ENCODE measurements around the gene TRIP11.

TRIP11 gene

DNA sequence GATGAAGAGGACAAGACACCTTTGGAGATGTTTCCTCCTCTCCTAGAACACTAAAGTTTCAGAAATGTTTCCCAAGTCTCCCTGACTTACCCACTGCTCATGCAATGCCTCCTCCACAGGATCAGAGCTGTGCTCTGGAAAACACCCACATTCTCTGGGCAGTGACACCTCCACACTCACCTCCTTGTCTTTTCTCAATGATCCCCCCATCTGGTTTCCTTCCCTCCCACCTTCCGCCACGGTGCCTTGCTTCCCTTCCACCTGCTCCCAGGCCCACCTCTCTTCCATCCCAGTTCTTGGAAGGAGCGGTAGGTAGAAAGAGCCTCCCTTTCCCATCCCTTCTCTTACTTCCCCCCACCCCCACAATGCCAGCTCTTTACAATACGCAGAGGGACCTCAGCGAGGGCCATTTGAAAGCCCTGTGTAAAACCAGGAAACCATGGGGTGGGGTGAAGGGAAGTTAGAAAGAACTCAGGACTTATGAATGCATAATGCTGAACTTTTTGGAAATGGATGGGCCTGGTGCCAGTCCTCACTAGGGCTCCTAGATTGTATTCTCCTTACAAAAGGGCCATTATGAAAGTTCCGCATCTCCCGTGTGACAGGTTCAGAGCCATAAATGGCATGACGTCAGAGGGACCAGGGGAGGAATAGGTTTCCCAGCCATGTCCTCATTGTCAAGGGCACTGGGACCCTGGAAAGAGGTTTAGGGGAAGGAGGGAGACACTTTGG lies 105.1 kb downstream of the TRIP11 start:
- H3K4me3 ChIP-seq (ENCODE audit: low read depth, low read length) = no peak overlapping the region
- TF ChIP-seq, protein P1, sequence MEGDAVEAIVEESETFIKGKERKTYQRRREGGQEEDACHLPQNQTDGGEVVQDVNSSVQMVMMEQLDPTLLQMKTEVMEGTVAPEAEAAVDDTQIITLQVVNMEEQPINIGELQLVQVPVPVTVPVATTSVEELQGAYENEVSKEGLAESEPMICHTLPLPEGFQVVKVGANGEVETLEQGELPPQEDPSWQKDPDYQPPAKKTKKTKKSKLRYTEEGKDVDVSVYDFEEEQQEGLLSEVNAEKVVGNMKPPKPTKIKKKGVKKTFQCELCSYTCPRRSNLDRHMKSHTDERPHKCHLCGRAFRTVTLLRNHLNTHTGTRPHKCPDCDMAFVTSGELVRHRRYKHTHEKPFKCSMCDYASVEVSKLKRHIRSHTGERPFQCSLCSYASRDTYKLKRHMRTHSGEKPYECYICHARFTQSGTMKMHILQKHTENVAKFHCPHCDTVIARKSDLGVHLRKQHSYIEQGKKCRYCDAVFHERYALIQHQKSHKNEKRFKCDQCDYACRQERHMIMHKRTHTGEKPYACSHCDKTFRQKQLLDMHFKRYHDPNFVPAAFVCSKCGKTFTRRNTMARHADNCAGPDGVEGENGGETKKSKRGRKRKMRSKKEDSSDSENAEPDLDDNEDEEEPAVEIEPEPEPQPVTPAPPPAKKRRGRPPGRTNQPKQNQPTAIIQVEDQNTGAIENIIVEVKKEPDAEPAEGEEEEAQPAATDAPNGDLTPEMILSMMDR (IDR thresholded peaks at IDR 0.05; ENCODE audit: insufficient read depth, low read depth, low read length, missing control alignments) = no peak
- no peak for DNase-seq (ENCODE audit: low read depth)

DNA sequence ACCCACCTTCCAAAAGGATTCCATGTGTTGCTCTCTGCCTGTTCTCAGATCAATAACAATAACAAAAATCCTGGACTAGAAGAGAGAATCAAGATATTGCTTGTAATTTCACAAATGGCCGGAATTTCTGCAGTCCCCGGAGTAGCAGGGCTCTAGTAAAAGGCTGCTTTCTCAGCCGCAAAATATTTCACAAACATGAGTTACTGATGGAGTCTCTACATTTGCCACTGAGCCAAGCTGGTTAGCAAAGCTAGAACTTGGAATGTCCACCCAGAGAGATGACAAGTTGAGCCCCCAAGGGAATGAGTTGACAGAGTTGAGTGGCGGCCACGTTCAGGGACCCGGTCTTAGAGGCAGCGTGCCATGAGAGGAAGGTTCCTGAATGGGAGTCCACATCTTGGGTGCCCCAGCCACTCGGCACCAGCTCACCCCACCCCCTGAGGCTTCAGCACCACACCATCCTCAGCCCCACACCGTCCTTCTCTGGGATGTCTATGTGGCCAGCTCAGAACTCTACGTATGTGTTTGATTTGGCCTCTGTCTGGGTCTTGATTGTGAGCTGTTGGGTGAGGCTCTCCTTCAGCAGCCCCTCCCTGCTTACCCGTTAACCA lies 108.3 kb downstream of the TRIP11 start:
- DNase-seq (ENCODE audit: low read depth) = no peak
- TF ChIP-seq, protein P1 (IDR thresholded peaks at IDR 0.05; ENCODE audit: insufficient read depth, low read depth, low read length, missing control alignments) = no peak
- H3K4me3 ChIP-seq (ENCODE audit: low read depth, low read length) = no peak overlapping the region

DNA sequence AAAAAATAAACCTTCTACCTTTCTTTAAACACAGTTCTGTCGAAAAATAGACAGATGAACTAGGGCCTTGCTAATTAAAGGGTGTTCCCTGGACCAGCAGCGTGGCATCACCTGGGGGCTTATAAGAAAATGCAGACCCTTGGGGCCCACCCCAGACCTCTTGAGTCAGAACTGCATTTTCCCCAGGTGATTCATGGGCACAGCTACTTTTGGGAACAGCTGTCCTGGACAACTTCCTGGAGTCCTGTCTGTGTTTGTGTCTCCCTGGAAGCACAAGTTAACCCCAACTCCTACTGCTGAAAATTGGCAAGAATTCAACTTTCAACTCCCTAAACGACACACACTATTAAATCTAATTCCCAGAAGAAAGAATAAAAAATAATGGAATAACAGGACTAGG lies 110.2 kb downstream of the TRIP11 start:
- H3K4me3 ChIP-seq (ENCODE audit: low read depth, low read length) = no peak overlapping the region
- DNase-seq (ENCODE audit: low read depth) = no peak
- TF ChIP-seq, protein P1 (IDR thresholded peaks at IDR 0.05; ENCODE audit: insufficient read depth, low read depth, low read length, missing control alignments) = no peak

DNA sequence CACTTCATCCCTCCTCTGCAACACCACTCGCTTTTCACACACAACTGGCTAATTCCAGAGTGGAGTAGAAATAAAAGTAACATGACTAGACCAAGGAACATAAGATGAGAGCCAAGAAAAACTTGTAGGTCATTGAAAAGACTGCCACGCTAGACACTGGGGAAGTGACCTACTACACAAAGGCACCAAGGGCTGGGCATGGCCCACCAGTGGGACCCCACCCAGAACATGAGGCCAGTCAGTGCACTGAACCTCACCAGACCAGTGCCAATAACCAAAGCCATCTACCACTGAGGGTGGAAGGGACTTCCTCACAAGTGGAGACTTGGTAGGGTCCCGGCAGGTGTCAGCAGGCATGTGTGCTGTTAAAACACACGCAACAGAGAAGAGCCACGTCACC lies 112.1 kb downstream of the TRIP11 start:
- H3K4me3 ChIP-seq (ENCODE audit: low read depth, low read length) = no peak overlapping the region
- TF ChIP-seq, protein P1 (IDR thresholded peaks at IDR 0.05; ENCODE audit: insufficient read depth, low read depth, low read length, missing control alignments) = no peak
- no peak for DNase-seq (ENCODE audit: low read depth)

DNA sequence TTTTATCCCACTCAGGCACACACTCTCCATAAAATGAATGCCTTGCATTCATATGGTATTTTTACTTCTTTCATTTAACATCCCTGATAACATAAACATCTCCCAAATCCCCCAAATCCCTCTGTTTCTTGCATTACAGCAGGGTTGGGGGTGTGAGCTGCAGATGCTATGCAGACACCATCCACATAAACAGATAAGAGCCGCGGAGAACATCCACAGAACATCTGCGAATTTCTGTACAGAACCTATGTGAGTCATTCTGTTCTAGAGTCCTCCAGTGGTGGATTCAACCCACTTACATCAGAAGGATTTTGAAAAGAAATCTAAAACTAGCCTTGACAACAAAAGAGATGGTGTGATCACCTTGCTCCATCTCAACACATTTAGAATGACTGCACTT lies 112.7 kb downstream of the TRIP11 start:
- no peak overlapping the region for H3K4me3 ChIP-seq (ENCODE audit: low read depth, low read length)
- DNase-seq (ENCODE audit: low read depth) = no peak
- TF ChIP-seq, protein P1 (IDR thresholded peaks at IDR 0.05; ENCODE audit: insufficient read depth, low read depth, low read length, missing control alignments) = no peak

DNA sequence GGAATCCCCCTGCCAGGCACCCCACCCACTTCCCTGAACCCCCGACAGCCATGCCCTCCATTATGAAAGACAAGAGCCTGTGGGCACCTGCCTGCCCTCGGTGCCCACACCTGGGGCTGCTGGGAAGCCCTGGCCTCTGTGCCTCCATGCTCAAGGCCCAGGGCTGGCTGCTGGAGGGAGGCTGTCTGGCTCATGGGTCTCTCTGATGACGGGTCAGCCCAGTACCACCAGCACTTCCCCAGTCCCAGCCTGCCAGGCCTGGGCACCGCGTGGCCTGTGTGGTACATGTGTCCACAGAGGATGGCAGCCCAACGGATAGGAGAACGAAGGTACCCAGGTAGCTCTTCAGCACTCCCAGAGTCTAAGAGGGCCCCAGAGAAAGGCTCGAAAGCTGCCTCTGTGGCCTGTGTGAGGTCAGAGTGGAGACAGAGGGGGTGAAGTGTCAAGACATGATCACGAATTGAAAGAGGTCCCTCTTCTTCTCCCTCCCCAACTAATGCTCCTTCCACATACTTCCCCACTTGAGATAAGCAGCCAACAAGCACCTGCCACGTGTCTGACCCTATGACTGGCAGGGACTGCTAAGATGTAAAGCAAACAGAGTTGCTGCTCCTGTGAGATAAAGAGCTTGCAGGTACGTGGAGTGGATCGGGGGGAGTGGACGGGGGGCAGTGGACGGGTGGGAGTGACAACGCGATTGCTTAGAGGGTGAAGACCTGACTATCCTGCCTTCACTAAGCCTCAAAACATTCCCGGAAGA lies 113.5 kb downstream of the TRIP11 start:
- no peak for DNase-seq (ENCODE audit: low read depth)
- TF ChIP-seq, protein P1 (IDR thresholded peaks at IDR 0.05; ENCODE audit: insufficient read depth, low read depth, low read length, missing control alignments) = no peak
- H3K4me3 ChIP-seq (ENCODE audit: low read depth, low read length) = no peak overlapping the region

Data from GM12865 (cell line).